Testis (tissue), 2 donors: ENCODE measurements around the gene KRT27.

Experiments used
- POLR2A ChIP-seq: fragments of 450-650 bp; IDR thresholded peaks from one replicate; pipeline ENCODE4 v1.6.1; 2017; ENCODE audit warnings: antibody characterized with exemption, mild to moderate bottlenecking, moderate library complexity
- TF ChIP-seq, protein P1 (sequence below), 3 experiments: fragments of 450-650 bp in 2 of 3; fragments of 200-600 bp in 1 of 3; sonication (generic) in 1 of 3; IDR thresholded peaks; one replicate each; pipeline ENCODE4 v1.5.1; 2016 to 2019; ENCODE audit warnings: antibody characterized with exemption in 3 of 3, mild to moderate bottlenecking in 2 of 3, moderate library complexity in 1 of 3

DNA sequence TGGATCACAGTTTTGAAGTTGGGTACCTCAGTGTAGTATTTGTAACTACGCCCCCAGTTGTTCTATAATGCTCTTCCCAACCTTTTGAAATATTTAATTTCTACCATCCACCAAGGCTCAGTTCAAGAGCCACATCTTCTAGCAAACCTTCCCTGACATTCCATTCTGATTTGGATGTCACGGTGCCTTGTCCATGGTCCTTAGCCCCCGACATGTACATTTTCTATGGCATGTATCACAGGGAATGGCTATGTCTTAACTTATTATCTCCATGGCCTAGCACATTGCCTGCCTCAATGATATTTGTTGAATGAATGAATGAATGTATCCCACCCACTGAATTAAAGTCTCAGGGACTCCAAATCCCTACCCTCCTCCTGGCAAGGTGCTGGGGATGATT is 23.8 kb upstream of the KRT27 start:
- TF ChIP-seq, protein P1, sequence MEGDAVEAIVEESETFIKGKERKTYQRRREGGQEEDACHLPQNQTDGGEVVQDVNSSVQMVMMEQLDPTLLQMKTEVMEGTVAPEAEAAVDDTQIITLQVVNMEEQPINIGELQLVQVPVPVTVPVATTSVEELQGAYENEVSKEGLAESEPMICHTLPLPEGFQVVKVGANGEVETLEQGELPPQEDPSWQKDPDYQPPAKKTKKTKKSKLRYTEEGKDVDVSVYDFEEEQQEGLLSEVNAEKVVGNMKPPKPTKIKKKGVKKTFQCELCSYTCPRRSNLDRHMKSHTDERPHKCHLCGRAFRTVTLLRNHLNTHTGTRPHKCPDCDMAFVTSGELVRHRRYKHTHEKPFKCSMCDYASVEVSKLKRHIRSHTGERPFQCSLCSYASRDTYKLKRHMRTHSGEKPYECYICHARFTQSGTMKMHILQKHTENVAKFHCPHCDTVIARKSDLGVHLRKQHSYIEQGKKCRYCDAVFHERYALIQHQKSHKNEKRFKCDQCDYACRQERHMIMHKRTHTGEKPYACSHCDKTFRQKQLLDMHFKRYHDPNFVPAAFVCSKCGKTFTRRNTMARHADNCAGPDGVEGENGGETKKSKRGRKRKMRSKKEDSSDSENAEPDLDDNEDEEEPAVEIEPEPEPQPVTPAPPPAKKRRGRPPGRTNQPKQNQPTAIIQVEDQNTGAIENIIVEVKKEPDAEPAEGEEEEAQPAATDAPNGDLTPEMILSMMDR (IDR thresholded peaks at IDR 0.05): no peak
- no peak for TF ChIP-seq POLR2A
